HTR-8/SVneo (cell line): ENCODE measurements around the gene HTT.

Experiments used
- DNase-seq: peaks from one replicate; pipeline ENCODE4 v3.0.0; 2011; ENCODE audit warnings: low spot score, mixed read lengths; ENCODE audit not compliant: insufficient read length
- FAIRE-seq: peaks from 2 replicates; lab custom pipeline; 2011; peaks lifted over from hg19 to GRCh38; lab: Jason Lieb, UNC

Gene HTT

GRCh38 chr4:3193531-3194203 lies 119.2 kb downstream of the HTT start:
- FAIRE-seq, result no peak

GRCh38 chr4:3196670-3197359 lies 122.3 kb downstream of the HTT start:
- no peak for FAIRE-seq

More at GRCh38 chr4:3193531-3194203, 119.2 kb downstream of the HTT start:
- DNase-seq, result peak; percentile 10

DNA sequence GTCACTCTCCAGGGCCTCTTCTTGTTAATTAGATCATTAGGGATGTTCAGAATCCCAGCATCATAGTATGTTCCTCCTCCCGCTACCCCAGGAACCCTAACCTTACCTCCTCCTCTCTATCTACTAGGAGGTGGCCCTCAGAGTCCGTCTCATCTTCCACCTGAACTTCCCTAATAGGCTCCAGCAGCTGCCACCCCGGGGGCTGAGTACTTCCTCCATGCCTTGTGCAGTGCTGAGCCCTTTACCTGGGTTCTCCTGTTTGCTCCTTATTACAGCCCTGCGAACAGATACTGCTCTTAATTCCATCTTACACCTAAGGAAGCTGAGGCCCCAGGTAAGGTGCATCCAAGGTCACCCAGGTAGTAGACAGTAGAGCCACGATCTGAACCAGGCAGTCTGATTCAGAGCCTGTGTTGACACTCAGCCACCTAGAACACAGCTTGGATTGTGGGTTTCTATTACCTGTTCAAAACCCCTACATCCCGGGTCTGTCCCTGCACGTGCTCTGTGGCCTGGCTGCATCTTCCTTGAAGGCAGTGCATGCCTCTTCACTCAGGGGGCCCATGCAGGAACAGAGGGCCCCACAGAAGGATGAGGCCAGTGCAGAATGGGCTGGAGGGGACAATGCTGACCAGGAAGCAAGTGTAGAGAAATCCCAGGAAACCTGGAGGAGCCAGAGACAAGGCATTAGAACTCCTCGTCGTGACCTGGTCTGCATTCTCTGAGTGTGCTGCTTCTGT lies 123.1 kb downstream of the HTT start:
- DNase-seq, result no peak
- FAIRE-seq, result no peak

More at GRCh38 chr4:3196670-3197359, 122.3 kb downstream of the HTT start:
- no peak for DNase-seq

GRCh38 chr4:3198906-3199305 lies 124.4 kb downstream of the HTT start:
- no peak for FAIRE-seq
- no peak for DNase-seq

DNA sequence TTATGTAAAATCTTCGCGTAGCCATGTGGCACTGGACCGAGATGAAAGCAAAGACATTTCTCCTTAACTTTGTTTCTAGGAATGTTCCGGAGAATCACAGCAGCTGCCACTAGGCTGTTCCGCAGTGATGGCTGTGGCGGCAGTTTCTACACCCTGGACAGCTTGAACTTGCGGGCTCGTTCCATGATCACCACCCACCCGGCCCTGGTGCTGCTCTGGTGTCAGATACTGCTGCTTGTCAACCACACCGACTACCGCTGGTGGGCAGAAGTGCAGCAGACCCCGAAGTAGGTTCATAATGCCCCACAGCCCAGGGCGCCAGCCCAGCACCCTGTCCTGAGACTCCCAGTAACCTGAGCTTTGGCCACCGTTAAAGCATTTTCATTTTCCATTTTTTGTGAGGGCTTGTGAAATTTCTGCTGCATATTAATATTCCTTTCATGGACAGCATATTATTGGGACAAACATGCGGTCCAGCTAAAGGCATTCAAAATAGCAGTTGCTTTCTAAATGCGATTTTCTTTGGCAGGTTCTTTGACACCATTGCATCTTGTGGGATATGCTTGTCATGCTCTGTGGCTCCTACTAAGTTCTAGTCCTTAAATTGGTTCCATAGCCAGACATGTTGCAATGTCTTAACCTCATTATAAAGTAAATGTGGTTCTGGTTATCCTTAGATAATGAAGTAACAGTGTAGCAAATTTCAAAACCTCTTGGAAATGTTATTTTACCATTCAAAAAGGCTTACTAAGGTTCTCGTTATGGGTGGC lies 125.4 kb downstream of the HTT start:
- DNase-seq, result no peak
- no peak for FAIRE-seq

DNA sequence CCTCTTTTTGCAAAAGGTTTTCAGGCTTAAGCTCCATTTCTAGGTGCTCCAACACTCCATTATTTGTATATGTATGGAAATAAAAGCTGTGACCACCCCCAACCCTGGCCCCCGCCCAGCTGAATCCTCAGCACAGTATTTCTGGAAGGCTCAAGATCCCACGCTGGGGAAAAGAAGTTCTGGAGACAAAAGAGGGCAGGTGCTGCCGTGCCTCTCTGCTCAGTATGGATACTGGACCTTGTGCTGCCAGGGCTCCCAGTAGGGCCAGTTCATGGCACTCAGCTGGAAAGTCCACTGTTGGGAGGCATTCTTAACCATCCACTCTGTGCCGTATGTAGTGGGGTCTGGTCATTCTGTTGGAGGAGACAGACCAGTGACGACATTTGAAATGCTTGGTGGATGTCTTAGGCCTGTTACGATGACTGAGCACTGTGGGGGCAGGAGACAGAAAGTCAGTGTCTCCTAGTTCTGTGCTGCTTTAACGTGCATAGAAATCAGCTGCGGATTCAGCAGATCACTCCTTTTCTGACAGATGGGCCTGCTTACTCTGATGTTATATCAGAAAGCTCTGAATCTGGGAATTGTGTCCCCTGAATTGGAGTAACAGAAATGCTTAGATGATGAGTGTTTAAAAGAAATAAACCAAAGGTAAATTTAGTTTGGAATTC lies 126.1 kb downstream of the HTT start:
- FAIRE-seq (no peak), DNase-seq (no peak)

DNA sequence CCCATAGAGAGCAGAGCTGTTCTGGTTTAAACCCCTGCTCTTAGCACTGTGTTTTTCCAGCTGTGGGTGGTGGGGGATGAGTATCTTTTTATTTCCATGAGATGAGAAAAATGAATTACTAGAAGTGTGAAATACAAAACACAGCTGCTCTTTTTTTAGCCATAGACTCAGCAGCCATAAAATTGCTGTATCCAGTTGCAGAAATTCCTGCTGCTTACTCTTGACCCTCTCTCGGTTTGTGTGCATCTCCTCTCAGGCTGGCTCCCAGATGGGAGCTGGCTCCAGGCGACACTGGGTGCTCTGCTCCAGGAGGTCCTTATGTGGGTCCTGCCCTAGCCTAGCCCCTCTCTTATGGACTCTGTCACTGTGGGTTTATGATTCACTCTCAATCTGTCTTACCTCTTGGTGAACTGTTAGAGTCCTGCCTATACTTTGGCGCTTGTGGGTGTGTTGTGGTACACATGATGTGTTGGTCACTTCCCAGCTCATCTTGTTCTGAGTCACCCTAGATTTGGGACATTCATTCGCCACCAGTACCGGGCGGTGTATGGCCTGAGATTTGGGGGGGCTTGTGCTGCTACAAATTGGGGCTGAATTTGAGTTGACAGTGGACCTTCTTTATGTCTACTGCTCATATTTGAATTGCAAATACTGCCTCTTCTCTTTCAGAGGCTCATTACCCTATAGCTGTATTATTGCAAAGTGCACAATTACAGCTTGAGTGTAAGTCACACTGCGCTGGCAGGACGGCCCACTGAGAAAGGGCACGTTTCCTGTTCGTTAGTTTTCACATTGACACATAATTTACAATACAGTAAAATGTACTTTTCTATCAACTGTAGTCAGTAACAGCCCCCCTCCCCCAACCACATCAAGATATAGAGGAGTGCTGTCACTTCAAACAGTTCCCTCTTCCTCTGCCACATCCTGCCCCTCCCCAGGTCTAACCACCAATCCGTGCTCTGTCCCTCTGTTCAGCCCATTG lies 127.5 kb downstream of the HTT start:
- DNase-seq (no peak), FAIRE-seq (no peak)

DNA sequence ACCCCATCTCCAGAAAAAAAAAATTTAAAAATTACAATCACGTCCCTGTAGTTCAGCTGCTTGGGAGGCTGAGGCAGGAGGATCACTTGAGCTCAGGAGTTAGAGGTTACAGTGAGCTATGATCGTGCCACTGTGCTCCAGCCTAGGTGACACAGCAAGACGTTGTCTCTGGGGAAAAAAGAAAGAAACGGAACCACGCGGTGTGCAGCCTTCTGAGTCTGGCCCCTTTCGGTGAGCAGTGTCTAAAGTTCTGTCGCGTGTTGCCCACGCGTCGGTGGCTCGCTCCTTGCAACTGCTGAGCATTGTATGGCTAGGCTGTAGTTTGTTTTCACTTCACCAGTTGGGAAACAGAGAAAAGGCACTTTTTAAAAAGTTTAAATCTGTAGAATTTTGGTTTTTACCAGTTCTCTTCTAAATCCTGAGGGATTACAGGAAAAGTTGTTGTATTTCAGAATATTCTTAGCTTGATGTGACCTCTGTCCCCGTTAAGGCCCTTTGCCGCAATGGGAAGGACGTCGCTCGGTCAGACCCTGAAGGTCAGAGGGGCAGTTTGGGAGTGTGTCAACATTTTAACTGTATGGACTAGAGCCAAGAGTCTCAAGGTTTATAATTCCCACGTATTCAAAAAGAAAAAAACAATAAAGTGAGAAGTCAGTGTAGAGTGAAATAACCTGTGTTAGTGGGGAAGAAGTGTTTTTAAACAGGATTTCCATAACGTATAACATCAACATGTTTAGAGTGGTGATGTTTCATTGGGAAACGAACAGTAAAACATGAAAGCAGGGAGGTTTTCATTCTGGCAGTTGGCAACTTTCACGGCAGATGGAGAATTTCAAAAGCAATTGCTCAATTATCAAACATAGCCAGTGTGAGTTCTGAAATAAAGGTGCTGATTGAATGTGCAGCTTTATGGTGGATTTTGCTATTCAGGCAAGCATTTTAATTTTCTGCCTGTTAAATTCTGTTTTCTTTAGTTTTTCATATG lies 128.6 kb downstream of the HTT start:
- DNase-seq (no peak), FAIRE-seq (no peak)

DNA sequence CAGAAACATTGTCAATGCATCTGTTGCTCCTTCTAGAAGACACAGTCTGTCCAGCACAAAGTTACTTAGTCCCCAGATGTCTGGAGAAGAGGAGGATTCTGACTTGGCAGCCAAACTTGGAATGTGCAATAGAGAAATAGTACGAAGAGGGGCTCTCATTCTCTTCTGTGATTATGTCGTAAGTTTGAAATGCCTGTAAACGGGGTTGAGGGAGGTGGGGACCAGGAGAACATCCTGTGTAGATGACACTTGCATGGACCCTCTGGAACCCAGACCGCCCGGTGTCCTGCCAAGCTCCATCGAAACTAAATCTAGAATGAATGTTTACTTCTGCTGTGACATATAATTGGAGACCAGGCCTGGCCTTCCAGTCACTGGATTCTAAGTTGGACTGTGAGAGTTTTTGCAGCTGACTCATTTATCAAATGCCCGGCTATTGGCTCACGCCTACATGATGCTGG lies 129.5 kb downstream of the HTT start:
- DNase-seq (no peak), FAIRE-seq (no peak)

DNA sequence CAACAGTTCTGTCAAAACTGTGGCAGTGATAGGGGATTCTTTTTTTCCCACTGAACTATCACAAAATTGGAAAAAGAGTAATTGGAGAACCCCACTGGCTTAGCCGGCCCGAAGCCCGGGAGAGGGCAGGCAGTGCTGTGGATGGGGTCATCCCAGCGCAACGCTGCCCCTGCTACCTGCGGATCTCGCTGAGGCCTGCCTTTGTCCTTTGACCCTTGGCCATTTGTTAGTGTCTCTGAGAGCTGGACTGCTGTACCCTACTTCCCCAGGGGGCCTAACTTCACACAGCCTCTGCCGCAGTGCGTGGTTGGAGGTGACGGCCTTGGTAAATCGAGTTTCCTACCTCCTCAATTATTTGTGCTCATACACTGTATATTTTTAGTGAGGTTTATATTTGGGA lies 131.5 kb downstream of the HTT start:
- no peak for DNase-seq
- no peak for FAIRE-seq

DNA sequence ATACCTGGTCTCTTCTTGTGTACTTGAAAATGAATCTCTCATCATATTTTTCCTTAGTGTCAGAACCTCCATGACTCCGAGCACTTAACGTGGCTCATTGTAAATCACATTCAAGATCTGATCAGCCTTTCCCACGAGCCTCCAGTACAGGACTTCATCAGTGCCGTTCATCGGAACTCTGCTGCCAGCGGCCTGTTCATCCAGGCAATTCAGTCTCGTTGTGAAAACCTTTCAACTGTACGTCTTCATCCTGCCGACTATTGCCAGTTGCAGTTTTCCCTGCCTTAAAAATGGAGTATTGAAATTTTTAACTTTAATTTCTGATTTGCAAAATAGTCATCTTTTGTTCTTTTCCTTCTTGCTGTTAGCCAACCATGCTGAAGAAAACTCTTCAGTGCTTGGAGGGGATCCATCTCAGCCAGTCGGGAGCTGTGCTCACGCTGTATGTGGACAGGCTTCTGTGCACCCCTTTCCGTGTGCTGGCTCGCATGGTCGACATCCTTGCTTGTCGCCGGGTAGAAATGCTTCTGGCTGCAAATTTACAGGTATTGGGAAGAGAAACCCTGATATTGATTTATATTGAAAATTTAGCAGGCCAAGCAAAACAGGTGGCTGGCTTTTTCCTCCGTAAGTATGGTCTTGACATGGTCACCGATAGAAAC lies 132.1 kb downstream of the HTT start:
- no peak for DNase-seq

DNA sequence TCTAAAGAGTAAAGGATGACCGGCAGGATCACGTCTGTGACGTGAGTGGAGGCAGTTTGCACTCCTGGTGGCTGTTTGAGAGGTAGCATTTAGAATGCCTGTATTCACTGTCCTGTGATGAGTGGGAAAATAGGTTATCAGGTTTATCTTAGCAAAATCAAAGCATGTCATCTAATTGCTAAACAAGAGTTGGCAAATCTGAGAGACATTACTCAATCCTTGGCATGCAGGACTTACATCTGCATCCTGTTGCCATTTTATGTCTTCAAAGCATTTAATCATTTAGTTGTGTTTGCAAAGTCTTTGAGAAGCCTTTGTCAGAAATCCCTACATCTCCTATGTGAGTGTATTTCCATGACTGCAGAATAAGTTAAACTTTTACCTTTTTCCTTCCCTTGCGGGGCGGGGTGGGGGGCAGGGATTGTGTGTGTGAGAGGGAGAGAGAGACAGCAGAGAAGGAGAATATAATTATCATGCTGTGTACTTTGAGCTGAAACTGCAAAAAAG lies 133.1 kb downstream of the HTT start:
- FAIRE-seq (no peak), DNase-seq (no peak)

More for the DNA sequence above, 132.1 kb downstream of the HTT start:
- no peak for FAIRE-seq

DNA sequence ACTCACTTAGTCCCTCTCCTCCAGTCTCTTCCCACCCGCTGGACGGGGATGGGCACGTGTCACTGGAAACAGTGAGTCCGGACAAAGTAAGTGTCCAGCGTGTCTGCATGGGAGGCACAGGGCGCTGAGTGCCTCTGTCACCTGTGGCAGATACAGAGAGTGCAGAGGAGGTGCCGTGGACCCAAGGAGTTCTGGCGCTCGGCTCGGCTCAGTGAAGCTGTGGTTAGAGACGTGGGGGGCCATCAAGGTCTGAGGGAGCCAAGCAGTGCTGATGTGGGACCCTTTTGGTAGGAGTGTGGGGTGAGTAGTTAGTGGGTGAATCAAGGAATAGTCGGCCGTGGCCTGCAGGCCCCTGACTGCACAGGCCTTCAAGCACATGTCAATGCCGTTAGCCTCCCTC lies 134.3 kb downstream of the HTT start:
- DNase-seq (no peak), FAIRE-seq (no peak)

- FAIRE-seq (no peak), DNase-seq (no peak)
Observed at GRCh38 chr4:3209551-3210325, 135.3 kb downstream of the HTT start.

DNA sequence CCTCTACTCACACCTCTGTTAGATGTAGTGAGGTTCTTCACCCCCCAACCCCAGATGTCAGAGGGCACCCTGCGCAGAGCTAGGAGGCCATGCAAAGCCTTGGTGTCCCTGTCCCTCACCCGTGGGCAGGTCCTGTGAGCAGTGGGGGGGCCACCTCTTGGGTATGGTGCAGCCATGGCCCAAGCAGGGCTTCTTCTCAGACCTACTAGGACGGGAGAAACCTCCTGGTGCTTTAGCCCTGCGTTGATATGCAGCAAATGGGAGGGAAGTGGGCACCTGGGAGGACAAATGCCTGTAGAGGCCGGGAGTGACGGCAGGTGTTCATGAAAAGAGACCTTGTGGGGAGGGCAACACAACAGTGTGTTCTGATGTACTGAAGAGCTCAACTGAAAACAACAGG lies 136.0 kb downstream of the HTT start:
- FAIRE-seq (no peak), DNase-seq (no peak)

- no peak for DNase-seq
- no peak for FAIRE-seq
Observed at GRCh38 chr4:3211866-3212265, 137.4 kb downstream of the HTT start.
